CD4-positive, alpha-beta memory T cell (primary cell): Measurements from ENCODE around the gene DCAF6. TPM values are rescaled to one million over a fixed set of nuclear protein-coding genes. Genes with fewer than 3 reads are reported as not detected.

Source experiments
- CTCF ChIA-PET: fragments of 350-600 bp; sonication (Branson Sonifier 250); formaldehyde crosslinking; loops from one replicate; lab custom pipeline; 2021; ENCODE audit warnings: inconsistent platforms; ENCODE audit not compliant: partially characterized antibody; lab: Charles Lee
- POLR2A ChIA-PET: fragments of 350-600 bp; sonication (Branson Sonifier 250); formaldehyde crosslinking; loops from one replicate; lab custom pipeline; 2021; ENCODE audit not compliant: partially characterized antibody; lab: Charles Lee
- DNase-seq, 5 donors: peaks; one replicate each; pipeline versions ENCODE4 v3.0.0 to v3.0.0-alpha.2; 2020 to 2022; ENCODE audit warnings: mixed read lengths in 1 of 5
- H3K27ac ChIP-seq: one replicate; pipeline ENCODE4 v1.7.0; 2013; ENCODE audit warnings: low read depth, low read length
- H3K27me3 ChIP-seq: 2 replicates; pipeline ENCODE4 v1.7.0; 2013; ENCODE audit warnings: mild to moderate bottlenecking, low read length, moderate library complexity; ENCODE audit not compliant: insufficient read depth
- H3K36me3 ChIP-seq: 2 replicates; pipeline ENCODE4 v1.7.0; 2013; ENCODE audit warnings: mild to moderate bottlenecking, low read length, moderate library complexity; ENCODE audit not compliant: insufficient read depth
- H3K4me1 ChIP-seq: 2 replicates; pipeline ENCODE4 v1.7.0; 2013; ENCODE audit warnings: mild to moderate bottlenecking, low read length, moderate library complexity; ENCODE audit not compliant: insufficient read depth
- H3K4me3 ChIP-seq, 2 donors: one replicate each; pipeline ENCODE4 v1.7.0; 2013; ENCODE audit warnings: low read length in 2 of 2, mild to moderate bottlenecking in 1 of 2
- H3K9me3 ChIP-seq, 2 donors: one replicate each; pipeline ENCODE4 v1.7.0; 2013; ENCODE audit warnings: low read length in 2 of 2, control low read depth in 1 of 2; ENCODE audit not compliant: control insufficient read depth in 1 of 2
- H3K27ac Mint-ChIP-seq, 7 donors: one replicate each; pipeline ENCODE4 v1.8.0; 2020 to 2021; ENCODE audit warnings: mixed read lengths in 7 of 7, mild to moderate bottlenecking in 6 of 7, inconsistent platforms in 3 of 7, moderate library complexity in 3 of 7
- H3K27me3 Mint-ChIP-seq, 2 donors: one replicate each; pipeline ENCODE4 v1.8.0; 2020 to 2021; ENCODE audit warnings: mixed read lengths in 2 of 2
- H3K36me3 Mint-ChIP-seq, 2 donors: one replicate each; pipeline ENCODE4 v1.8.0; 2020 to 2021; ENCODE audit warnings: mixed read lengths in 2 of 2, inconsistent platforms in 1 of 2, mild to moderate bottlenecking in 1 of 2
- H3K4me1 Mint-ChIP-seq, 4 donors: one replicate each; pipeline ENCODE4 v1.8.0; 2020 to 2021; ENCODE audit warnings: mixed read lengths in 4 of 4, mild to moderate bottlenecking in 1 of 4
- H3K4me3 Mint-ChIP-seq, 8 donors: one replicate each; pipeline ENCODE4 v1.8.0; 2020 to 2021; ENCODE audit warnings: mixed read lengths in 8 of 8, mild to moderate bottlenecking in 7 of 8, moderate library complexity in 6 of 8, inconsistent platforms in 3 of 8
- H3K9me3 Mint-ChIP-seq, 8 donors: one replicate each; pipeline ENCODE4 v1.8.0; 2020 to 2021; ENCODE audit warnings: mixed read lengths in 8 of 8, mild to moderate bottlenecking in 5 of 8, inconsistent platforms in 3 of 8, moderate library complexity in 1 of 8
- intact Hi-C: fragments of 100-400 bp; cut with micrococcal nuclease; formaldehyde crosslinking; loops from one replicate; pipeline ENCODE4 v1.15.1; 2023
- microRNA-seq: library from miRNA; unstranded; fragments of <30 nt; microRNA quantifications from one replicate; pipeline ENCODE4 v1.2.0, GENCODE V29; 2021; ENCODE audit warnings: borderline replicate concordance, borderline number of aligned reads, borderline microRNAs expressed, mixed read lengths
- polyA plus RNA-seq, 2 donors: library from polyadenylated mRNA; unstranded; fragments of 300-500 nt; fragmentation: Illumina TruSeq; gene quantifications; one replicate each; pipeline ENCODE4 v1.2.3, GENCODE V29; 2021
- total RNA-seq, 2 experiments: library from RNA; stranded (reverse); gene quantifications; one replicate each; pipeline ENCODE4 v1.2.3, GENCODE V29; 2021

The DCAF6 gene
- total and polyA plus RNA-seq, 4 experiments from 2014 or later, result 8.1 to 29.2 (median 21.3) TPM

GRCh38 chr1:168116327-168116799 is 179.9 kb downstream of the DCAF6 start:
- Histone ChIP-seq H3K4me1 (no peaks in the 10 kb centered on the region), H3K36me3 (no peaks in the 10 kb centered on the region), H3K27me3 (no peaks in the 10 kb centered on the region), H3K4me3 (no peak overlapping the region), H3K27ac (no peak overlapping the region), H3K9me3 (no peaks in the 10 kb centered on the region)
- ChIA-PET POLR2A (no interaction called here), CTCF (no interaction called here)
- Mint-ChIP-seq H3K27ac (no peak overlapping the region), H3K9me3 (peaks cover 0 to 7% (median 0%) of the 10 kb centered on the region in 8 donors), H3K36me3 (no peaks in the 10 kb centered on the region), H3K4me3 (no peak overlapping the region), H3K27me3 (peaks cover 6% of the 10 kb centered on the region in 2 donors), H3K4me1 (no peaks in the 10 kb centered on the region)
- intact Hi-C loops, result no loop called here
- no peak for DNase-seq

- Histone ChIP-seq H3K27ac (no peak overlapping the region), H3K27me3 (no peaks in the 10 kb centered on the region), H3K4me1 (no peaks in the 10 kb centered on the region), H3K36me3 (no peaks in the 10 kb centered on the region), H3K4me3 (no peak overlapping the region), H3K9me3 (no peaks in the 10 kb centered on the region)
- H3K9me3 Mint-ChIP-seq, result peaks cover 0 to 7% (median 0%) of the 10 kb centered on the region in 8 donors
- POLR2A ChIA-PET, result no interaction called here
- no peak overlapping the region for H3K27ac Mint-ChIP-seq
- no peak overlapping the region for H3K4me3 Mint-ChIP-seq
- no peak for DNase-seq
- no peaks in the 10 kb centered on the region for H3K36me3 Mint-ChIP-seq
- H3K27me3 Mint-ChIP-seq, result peaks cover 15 to 21% of the 10 kb centered on the region in 2 donors
- intact Hi-C loops, result no loop called here
- no peaks in the 10 kb centered on the region for H3K4me1 Mint-ChIP-seq
- CTCF ChIA-PET, result no interaction called here
Observed at GRCh38 chr1:168119750-168120149, 183.3 kb downstream of the DCAF6 start.

DNA sequence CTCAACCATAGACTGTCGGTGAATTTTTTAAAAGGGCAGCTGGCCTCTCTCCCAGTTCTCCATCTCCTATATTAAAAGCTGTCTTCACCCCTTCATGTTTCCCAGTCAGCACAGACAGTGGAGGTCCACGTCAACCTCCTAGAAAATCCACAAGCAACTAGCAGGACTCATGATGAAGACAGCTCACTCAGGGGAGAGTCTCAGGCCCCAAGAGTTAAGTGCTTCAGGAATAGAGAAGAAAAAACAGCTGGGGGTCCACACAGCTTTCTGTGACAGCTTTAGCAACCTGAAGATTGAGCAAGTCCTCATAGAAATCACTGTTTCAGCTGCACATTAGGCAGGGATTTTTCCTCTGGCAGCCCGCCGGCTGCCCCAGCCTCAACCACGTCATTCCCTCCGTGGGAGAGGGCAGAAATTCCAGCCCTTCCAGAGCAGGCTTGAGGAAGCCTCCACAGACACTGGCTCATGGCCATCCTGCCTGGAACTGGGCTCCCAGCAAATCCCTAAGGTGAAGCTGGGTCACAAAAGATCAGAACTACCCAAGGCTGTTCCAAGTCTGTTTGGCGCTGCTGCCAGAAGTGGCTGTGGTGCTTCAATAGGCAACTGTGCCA is 185.0 kb downstream of the DCAF6 start:
- Histone ChIP-seq H3K27ac (no peak overlapping the region), H3K36me3 (no peaks in the 10 kb centered on the region), H3K9me3 (no peaks in the 10 kb centered on the region), H3K4me3 (no peak overlapping the region), H3K27me3 (no peaks in the 10 kb centered on the region), H3K4me1 (no peaks in the 10 kb centered on the region)
- H3K27me3 Mint-ChIP-seq, result peaks cover 20 to 33% of the 10 kb centered on the region in 2 donors
- H3K4me3 Mint-ChIP-seq, result no peak overlapping the region
- H3K36me3 Mint-ChIP-seq, result no peaks in the 10 kb centered on the region
- H3K9me3 Mint-ChIP-seq, result peaks cover 0 to 7% (median 0%) of the 10 kb centered on the region in 8 donors
- ChIA-PET CTCF (interaction anchor here (0.9 kb wide), 1 partner anchor 24 kb away, joined by 3 read pairs; no protein-coding TSS in a partner anchor), POLR2A (no interaction called here)
- DNase-seq, result no peak
- H3K4me1 Mint-ChIP-seq, result no peaks in the 10 kb centered on the region
- intact Hi-C loops, result no loop called here
- no peak overlapping the region for H3K27ac Mint-ChIP-seq

GRCh38 chr1:168125051-168125450 is 188.6 kb downstream of the DCAF6 start:
- Histone ChIP-seq H3K9me3 (no peaks in the 10 kb centered on the region), H3K27ac (no peak overlapping the region), H3K27me3 (no peaks in the 10 kb centered on the region), H3K4me3 (no peak overlapping the region), H3K36me3 (no peaks in the 10 kb centered on the region), H3K4me1 (no peaks in the 10 kb centered on the region)
- no peak for DNase-seq
- H3K27ac Mint-ChIP-seq, result no peak overlapping the region
- H3K9me3 Mint-ChIP-seq, result peaks cover 0 to 7% (median 0%) of the 10 kb centered on the region in 8 donors
- no peaks in the 10 kb centered on the region for H3K4me1 Mint-ChIP-seq
- ChIA-PET POLR2A (no interaction called here), CTCF (interaction anchor here (1.2 kb wide), 1 partner anchor 43 kb away, joined by 4 read pairs; no protein-coding TSS in a partner anchor)
- H3K36me3 Mint-ChIP-seq, result no peaks in the 10 kb centered on the region
- H3K4me3 Mint-ChIP-seq, result no peak overlapping the region
- intact Hi-C loops, result no loop called here
- peaks cover 20 to 40% of the 10 kb centered on the region in 2 donors for H3K27me3 Mint-ChIP-seq

Small RNA genes lying within 50 kb of the gene (microRNA-seq; reads per million reads assigned to microRNA genes)
- not detected for gene MIR1255B2

Other genes with a start within 250 kb of the DCAF6 start
- 1 to 10 TPM; 5.4 to 7.2 TPM for gene MPZL1, start 214.7 kb upstream of the DCAF6 start, total RNA-seq
- 10 to 100 TPM in 1 of 2 donors, 1 to 10 TPM in 1; 8.6 to 15.8 TPM for gene MPZL1, start 214.7 kb upstream of the DCAF6 start, polyA plus RNA-seq
- gene ADCY10, start 22.5 kb upstream of the DCAF6 start, total RNA-seq, result under 1 TPM; 0.61 to 0.96 TPM
- gene ADCY10, start 22.5 kb upstream of the DCAF6 start, polyA plus RNA-seq, result not detected
- gene MPC2, start 389 bp downstream of the DCAF6 start, total RNA-seq, result 10 to 100 TPM; 30.8 to 33.2 TPM
- gene MPC2, start 389 bp downstream of the DCAF6 start, polyA plus RNA-seq, result 100 to 1,000 TPM in 1 of 2 donors, 10 to 100 TPM in 1; 87.7 to 123 TPM
- under 1 TPM in 1 of 2 experiments, not detected in 1; 0.12 TPM for gene GPR161, start 200.2 kb downstream of the DCAF6 start, total RNA-seq
- gene GPR161, start 200.2 kb downstream of the DCAF6 start, polyA plus RNA-seq, result under 1 TPM; 0.09 to 0.10 TPM
- 10 to 100 TPM; 23.8 to 28.3 TPM for gene TIPRL, start 242.3 kb downstream of the DCAF6 start, total RNA-seq
- gene TIPRL, start 242.3 kb downstream of the DCAF6 start, polyA plus RNA-seq, result 10 to 100 TPM; 36.3 to 37.8 TPM